ENCODE results near the gene TUBGCP5. TPM values are rescaled to one million over a fixed set of nuclear protein-coding genes. Genes with fewer than 3 reads are reported as not detected.

Gene TUBGCP5
- total and polyA plus RNA-seq, 4 donors, result 2.6 to 19.8 (median 13.6) TPM

- peak overlapping the region; percentile 37 to 61 for H3K27ac ChIP-seq (ENCODE audit: low read depth in 1 of 2, low read length in 2 of 2)
- DNase-seq, result peak; percentile 82 to 86
These were observed 83.0 kb downstream of the TUBGCP5 start for GRCh38 chr15:22956257-22956977.

GRCh38 chr15:22955544-22956119, 83.7 kb downstream of the TUBGCP5 start:
- ATAC-seq (ENCODE audit: low FRiP score), result no peak
- intact Hi-C loops (cut with DNase I), result loop anchor here in 1 of 2 donors (10.0 kb wide), 1 partner anchor 171 kb away; the partner anchor contains the start of gene NIPA1
- 48 to 53% methylated on average over 6 of the region's 6 CpGs for WGBS, 2 donors
- peak; percentile 54 to 69 for DNase-seq
- no peaks in the 10 kb centered on the region for H3K9me3 ChIP-seq (ENCODE audit: control insufficient read depth, low read length)
- H3K27me3 ChIP-seq (ENCODE audit: control insufficient read depth in 1 of 2, insufficient read depth in 2 of 2, low read length in 1 of 2), result no peaks in the 10 kb centered on the region
- H3K36me3 ChIP-seq (ENCODE audit: control insufficient read depth in 1 of 2, insufficient read depth in 2 of 2, low read length in 1 of 2), result no peaks in the 10 kb centered on the region
- peak overlapping the region; percentile 8 to 87 for H3K27ac ChIP-seq (ENCODE audit: low read depth in 1 of 2, low read length in 2 of 2)
- no peak overlapping the region for H3K4me3 ChIP-seq (ENCODE audit: low read length in 2 of 2)
- peaks cover 0 to 3% of the 10 kb centered on the region in 2 donors for H3K4me1 ChIP-seq (ENCODE audit: control insufficient read depth in 1 of 2, insufficient read depth in 2 of 2, low read length in 2 of 2)

More at GRCh38 chr15:22956257-22956977, 83.0 kb downstream of the TUBGCP5 start:
- WGBS, 2 donors, result 0 to 6% methylated on average over 15 to 16 of the region's 16 CpGs
- no peaks in the 10 kb centered on the region for H3K36me3 ChIP-seq (ENCODE audit: control insufficient read depth in 1 of 2, insufficient read depth in 2 of 2, low read length in 1 of 2)
- peaks cover 0 to 3% of the 10 kb centered on the region in 2 donors for H3K4me1 ChIP-seq (ENCODE audit: control insufficient read depth in 1 of 2, insufficient read depth in 2 of 2, low read length in 2 of 2)
- no peaks in the 10 kb centered on the region for H3K9me3 ChIP-seq (ENCODE audit: control insufficient read depth, low read length)
- intact Hi-C loops (cut with DNase I), result loop anchor here in 1 of 2 donors (10.0 kb wide), 1 partner anchor 172 kb away; the partner anchor contains the start of gene NIPA1
- no peak overlapping the region for H3K4me3 ChIP-seq (ENCODE audit: low read length in 2 of 2)
- peak; percentile 68 for ATAC-seq (ENCODE audit: low FRiP score)
- H3K27me3 ChIP-seq (ENCODE audit: control insufficient read depth in 1 of 2, insufficient read depth in 2 of 2, low read length in 1 of 2), result no peaks in the 10 kb centered on the region

DNA sequence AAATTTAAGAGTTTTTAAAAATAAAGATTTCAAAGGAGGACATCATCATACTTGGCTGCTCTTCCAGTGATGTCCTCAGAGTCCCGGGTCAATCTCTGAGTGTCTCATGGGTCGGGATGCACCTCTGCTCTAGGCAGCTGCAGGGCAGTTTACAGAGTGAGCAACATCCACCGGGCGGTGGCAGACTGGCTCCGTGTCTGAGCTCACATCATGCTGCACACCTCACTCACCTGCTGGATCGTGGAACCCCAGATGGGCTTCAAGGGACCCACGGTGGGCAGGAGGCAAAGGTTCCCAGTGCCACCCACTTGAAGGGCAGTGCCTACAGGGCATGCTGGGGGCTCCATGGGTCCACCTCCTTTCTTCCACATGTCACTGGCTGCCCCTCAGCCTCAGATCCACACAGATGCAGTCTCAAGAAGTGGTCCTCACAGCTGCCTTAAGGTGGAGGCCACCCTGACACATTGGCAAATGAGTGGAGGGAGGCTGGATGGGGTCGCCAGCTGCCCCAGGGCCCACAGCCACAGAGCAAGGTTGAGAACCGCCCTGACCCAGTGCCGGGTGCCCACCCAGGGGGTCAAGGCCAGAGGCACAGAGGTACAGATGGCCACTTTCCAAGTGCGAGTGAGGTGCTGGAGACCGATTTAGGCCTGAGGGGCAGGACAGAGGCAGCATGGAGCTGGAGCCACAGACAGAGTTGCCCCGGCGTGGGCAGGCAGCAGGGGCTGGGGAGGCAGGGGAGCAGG, 84.4 kb downstream of the TUBGCP5 start:
- H3K9me3 ChIP-seq (ENCODE audit: control insufficient read depth, low read length), result no peaks in the 10 kb centered on the region
- no peaks in the 10 kb centered on the region for H3K27me3 ChIP-seq (ENCODE audit: control insufficient read depth in 1 of 2, insufficient read depth in 2 of 2, low read length in 1 of 2)
- H3K36me3 ChIP-seq (ENCODE audit: control insufficient read depth in 1 of 2, insufficient read depth in 2 of 2, low read length in 1 of 2), result no peaks in the 10 kb centered on the region
- peaks cover 0 to 3% of the 10 kb centered on the region in 2 donors for H3K4me1 ChIP-seq (ENCODE audit: control insufficient read depth in 1 of 2, insufficient read depth in 2 of 2, low read length in 2 of 2)
- ATAC-seq (ENCODE audit: low FRiP score), result no peak
- intact Hi-C loops (cut with DNase I), result loop anchor here in 1 of 2 donors (10.0 kb wide), 1 partner anchor 170 kb away; the partner anchor contains the start of gene NIPA1
- no peak overlapping the region for H3K4me3 ChIP-seq (ENCODE audit: low read length in 2 of 2)
- H3K27ac ChIP-seq (ENCODE audit: low read depth in 1 of 2, low read length in 2 of 2), result peak overlapping the region; percentile 46 to 87
- DNase-seq, result peak in 1 of 2 donors; percentile 43
- WGBS, 2 donors, result 55 to 60% methylated on average over 14 of the region's 14 CpGs

GRCh38 chr15:22954326-22954725, 85.0 kb downstream of the TUBGCP5 start:
- Histone ChIP-seq H3K36me3 (ENCODE audit: control insufficient read depth in 1 of 2, insufficient read depth in 2 of 2, low read length in 1 of 2) (no peaks in the 10 kb centered on the region), H3K4me1 (ENCODE audit: control insufficient read depth in 1 of 2, insufficient read depth in 2 of 2, low read length in 2 of 2) (peaks cover 0 to 3% of the 10 kb centered on the region in 2 donors), H3K27me3 (ENCODE audit: control insufficient read depth in 1 of 2, insufficient read depth in 2 of 2, low read length in 1 of 2) (no peaks in the 10 kb centered on the region), H3K9me3 (ENCODE audit: control insufficient read depth, low read length) (no peaks in the 10 kb centered on the region), H3K27ac (ENCODE audit: low read depth in 1 of 2, low read length in 2 of 2) (peak overlapping the region; percentile 6 to 43), H3K4me3 (ENCODE audit: low read length in 2 of 2) (no peak overlapping the region)
- ATAC-seq (ENCODE audit: low FRiP score), result no peak
- intact Hi-C loops (cut with DNase I), result loop anchor here in 1 of 2 donors (10.0 kb wide), 1 partner anchor 170 kb away; the partner anchor contains the start of gene NIPA1
- DNase-seq, result peak in 1 of 2 donors; percentile 25
- WGBS, 2 donors, result 34 to 42% methylated on average over 12 of the region's 12 CpGs

DNA sequence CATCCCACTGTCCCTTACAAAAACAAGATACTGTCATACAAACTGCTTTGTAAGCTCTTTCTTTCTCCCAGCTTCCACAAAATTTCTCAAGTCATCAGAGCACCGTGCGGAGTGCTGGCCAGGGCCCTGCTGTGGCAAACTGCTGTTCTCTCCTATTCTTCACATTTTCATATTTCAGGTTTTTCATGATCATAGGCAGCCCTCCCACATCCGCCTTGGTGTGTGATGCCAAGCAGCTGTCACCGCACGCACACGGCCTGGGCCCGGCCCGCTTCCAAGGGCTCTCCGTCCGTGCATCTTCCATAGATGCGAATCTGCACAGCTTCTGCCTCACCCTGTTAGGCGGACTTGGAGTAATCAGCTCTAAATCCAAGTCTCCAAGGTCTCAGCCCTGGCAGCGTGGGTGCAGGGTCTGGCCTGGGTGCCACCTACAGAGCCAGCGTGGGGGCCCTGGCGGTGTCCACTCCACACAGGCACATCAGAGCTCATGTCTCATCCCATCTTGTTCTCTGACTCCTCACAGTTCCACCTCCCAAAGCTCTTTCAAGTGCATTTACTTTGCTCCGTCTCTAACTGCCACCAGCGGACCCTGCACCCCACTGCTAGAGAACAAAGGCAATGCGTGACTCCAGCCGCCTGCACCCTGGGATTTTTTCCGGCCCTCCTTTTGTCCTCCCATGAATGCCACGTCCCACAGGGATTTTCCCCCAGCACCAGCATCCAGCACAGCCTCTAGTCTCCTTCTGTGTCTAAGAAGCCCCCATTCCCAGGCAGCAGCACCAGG, 86.4 kb downstream of the TUBGCP5 start:
- ATAC-seq (ENCODE audit: low FRiP score) (no peak), DNase-seq (peak in 1 of 2 donors; percentile 53)
- 40 to 43% methylated on average over 21 of the region's 21 CpGs for whole genome bisulfite sequencing, 2 donors
- Histone ChIP-seq H3K9me3 (ENCODE audit: control insufficient read depth, low read length) (no peaks in the 10 kb centered on the region), H3K27ac (ENCODE audit: low read depth in 1 of 2, low read length in 2 of 2) (peak overlapping the region; percentile 2 to 46), H3K4me3 (ENCODE audit: low read length in 2 of 2) (no peak overlapping the region), H3K27me3 (ENCODE audit: control insufficient read depth in 1 of 2, insufficient read depth in 2 of 2, low read length in 1 of 2) (no peaks in the 10 kb centered on the region), H3K36me3 (ENCODE audit: control insufficient read depth in 1 of 2, insufficient read depth in 2 of 2, low read length in 1 of 2) (no peaks in the 10 kb centered on the region), H3K4me1 (ENCODE audit: control insufficient read depth in 1 of 2, insufficient read depth in 2 of 2, low read length in 2 of 2) (peaks cover 0 to 3% of the 10 kb centered on the region in 2 donors)
- intact Hi-C loops (cut with DNase I), result loop anchor here in 1 of 2 donors (10.0 kb wide), 1 partner anchor 168 kb away; the partner anchor contains the start of gene NIPA1

DNA sequence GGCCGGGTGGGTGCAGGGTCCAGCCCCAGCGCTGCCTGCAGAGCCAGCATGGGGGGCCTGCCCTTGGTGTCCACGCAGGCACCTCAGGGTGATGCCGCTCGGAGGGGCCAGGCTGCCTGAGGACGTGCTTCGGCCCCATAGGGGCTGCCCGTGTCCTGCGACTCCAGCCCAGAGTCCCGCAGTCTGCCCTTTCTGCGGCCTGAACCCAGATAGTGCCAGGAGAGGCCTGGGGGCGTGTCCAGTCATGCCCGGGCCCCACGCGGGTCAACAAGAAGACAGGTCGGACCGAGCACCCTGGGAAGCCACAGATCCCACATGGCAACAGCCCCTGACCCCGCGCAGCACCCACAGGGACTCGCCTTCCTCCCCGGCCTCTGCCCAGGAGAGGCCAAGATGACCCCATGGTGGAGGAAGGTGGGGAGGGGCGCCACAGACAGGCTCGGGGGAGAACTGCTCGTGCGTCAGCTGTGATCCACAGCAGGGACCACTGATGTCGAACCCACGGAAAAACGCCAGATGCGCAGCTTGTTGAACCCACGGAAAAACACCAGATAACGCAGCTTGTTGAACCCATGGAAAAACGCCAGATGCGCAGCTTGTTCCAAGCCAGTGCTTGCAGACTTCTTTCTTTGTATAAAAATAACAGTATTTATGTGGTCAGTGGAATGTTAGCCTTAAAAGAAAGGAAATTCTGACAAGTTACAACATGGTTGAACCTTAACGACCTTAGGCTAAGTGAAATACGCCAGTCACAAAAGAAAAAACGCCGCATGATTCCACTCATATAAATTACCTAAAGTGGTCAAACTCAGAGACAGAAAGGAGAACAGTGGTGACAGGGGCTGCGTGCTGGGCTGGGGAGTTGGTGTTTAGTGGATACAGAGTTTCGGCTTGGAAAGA, 87.7 kb downstream of the TUBGCP5 start:
- ATAC-seq (ENCODE audit: low FRiP score), result no peak
- Histone ChIP-seq H3K4me3 (ENCODE audit: low read length in 2 of 2) (no peak overlapping the region), H3K36me3 (ENCODE audit: control insufficient read depth in 1 of 2, insufficient read depth in 2 of 2, low read length in 1 of 2) (no peaks in the 10 kb centered on the region), H3K4me1 (ENCODE audit: control insufficient read depth in 1 of 2, insufficient read depth in 2 of 2, low read length in 2 of 2) (peaks cover 0 to 3% of the 10 kb centered on the region in 2 donors), H3K27ac (ENCODE audit: low read depth in 1 of 2, low read length in 2 of 2) (peak overlapping the region; percentile 71 to 78), H3K27me3 (ENCODE audit: control insufficient read depth in 1 of 2, insufficient read depth in 2 of 2, low read length in 1 of 2) (no peaks in the 10 kb centered on the region), H3K9me3 (ENCODE audit: control insufficient read depth, low read length) (no peaks in the 10 kb centered on the region)
- peak in 1 of 2 donors; percentile 67 for DNase-seq
- 22 to 24% methylated on average over 37 to 39 of the region's 39 CpGs for WGBS, 2 donors
- intact Hi-C loops (cut with DNase I), result loop anchor here in 1 of 2 donors (10.0 kb wide), 1 partner anchor 167 kb away; the partner anchor contains the start of gene NIPA1

DNA sequence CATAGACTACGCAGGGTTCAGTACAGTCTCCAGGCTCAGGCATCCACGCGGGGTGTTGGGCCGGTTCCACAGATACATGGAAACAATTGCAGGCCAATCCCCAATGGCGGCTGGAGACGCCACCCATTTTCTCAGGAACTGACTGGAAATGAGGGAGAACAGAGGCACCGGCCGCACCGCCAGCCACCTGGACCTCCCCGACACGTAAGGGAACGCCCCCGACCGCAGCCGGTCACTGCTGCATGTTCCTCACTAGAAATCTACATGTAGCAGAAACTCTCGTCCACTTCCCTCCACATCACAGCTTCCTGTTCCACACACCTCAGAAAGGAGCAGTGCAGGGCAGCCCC, 88.4 kb downstream of the TUBGCP5 start:
- Histone ChIP-seq H3K27ac (ENCODE audit: low read depth in 1 of 2, low read length in 2 of 2) (peak overlapping the region; percentile 71 to 78), H3K4me1 (ENCODE audit: control insufficient read depth in 1 of 2, insufficient read depth in 2 of 2, low read length in 2 of 2) (peaks cover 0 to 3% of the 10 kb centered on the region in 2 donors), H3K9me3 (ENCODE audit: control insufficient read depth, low read length) (no peaks in the 10 kb centered on the region), H3K4me3 (ENCODE audit: low read length in 2 of 2) (no peak overlapping the region), H3K27me3 (ENCODE audit: control insufficient read depth in 1 of 2, insufficient read depth in 2 of 2, low read length in 1 of 2) (no peaks in the 10 kb centered on the region), H3K36me3 (ENCODE audit: control insufficient read depth in 1 of 2, insufficient read depth in 2 of 2, low read length in 1 of 2) (no peaks in the 10 kb centered on the region)
- peak in 1 of 2 donors; percentile 38 for DNase-seq
- 89 to 91% methylated on average over 16 of the region's 16 CpGs for WGBS, 2 donors
- no peak for ATAC-seq (ENCODE audit: low FRiP score)
- intact Hi-C loops (cut with DNase I), result loop anchor here in 1 of 2 donors (10.0 kb wide), 1 partner anchor 166 kb away; the partner anchor contains the start of gene NIPA1
